NT2/D1 (cell line): ENCODE results near the gene ARMH1.

ENCODE experiments used
- DNase-seq: peaks from one replicate; pipeline ENCODE4 v3.0.0-alpha.2; 2011; ENCODE audit warnings: low read depth, low spot score
- H3K27me3 ChIP-seq: 2 replicates; pipeline ENCODE4 v1.6.0; 2011; ENCODE audit warnings: mild to moderate bottlenecking; ENCODE audit not compliant: insufficient read length, insufficient read depth
- H3K36me3 ChIP-seq: 2 replicates; pipeline ENCODE4 v1.6.1; 2011; ENCODE audit warnings: mild to moderate bottlenecking, low read length, mixed read lengths; ENCODE audit not compliant: insufficient read depth, insufficient read length
- H3K4me1 ChIP-seq: 2 replicates; pipeline ENCODE4 v1.5.1; 2011; ENCODE audit not compliant: insufficient read depth, insufficient read length
- H3K4me3 ChIP-seq: 2 replicates; pipeline ENCODE4 v1.5.1; 2011; ENCODE audit warnings: low read depth; ENCODE audit not compliant: insufficient read length
- H3K9ac ChIP-seq: 2 replicates; pipeline ENCODE4 v1.6.0; 2011; ENCODE audit warnings: low read depth; ENCODE audit not compliant: insufficient read length
- H3K9me3 ChIP-seq: 2 replicates; pipeline ENCODE4 v1.5.1; 2011; ENCODE audit warnings: mild to moderate bottlenecking, low read length; ENCODE audit not compliant: insufficient read depth
- SUZ12 ChIP-seq: IDR thresholded peaks from 2 replicates; pipeline ENCODE4 v1.6.1; 2011; ENCODE audit not compliant: insufficient read length, insufficient read depth; ENCODE audit errors: extremely low read depth
- YY1 ChIP-seq: IDR thresholded peaks from 2 replicates; pipeline ENCODE4 v1.6.1; 2011; ENCODE audit not compliant: insufficient read length, insufficient read depth
- ZNF274 ChIP-seq: IDR thresholded peaks from 2 replicates; pipeline ENCODE4 v1.6.1; 2011; ENCODE audit warnings: mild to moderate bottlenecking, low read depth, low read length

The ARMH1 gene

DNA sequence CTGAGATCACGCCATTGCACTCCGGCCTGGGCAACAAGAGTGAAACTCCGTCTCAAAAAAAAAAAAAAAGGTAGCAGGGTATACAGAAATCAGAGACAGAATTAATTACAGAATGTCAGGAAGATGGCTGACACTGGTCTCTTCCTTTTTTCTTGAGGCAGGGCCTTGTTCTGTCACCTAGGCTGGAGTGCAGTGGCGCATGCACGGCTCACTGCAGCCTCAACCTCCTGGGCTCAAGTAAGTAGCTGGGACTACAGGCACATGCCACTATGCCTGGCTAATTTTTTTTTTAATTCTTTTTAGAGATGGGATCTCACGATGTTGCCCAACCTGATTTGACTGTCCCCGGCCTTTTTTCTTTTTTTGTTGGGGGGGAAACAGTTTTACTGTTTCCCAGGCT lies 40.0 kb downstream of the ARMH1 start:
- H3K4me3 ChIP-seq, result no peak overlapping the region
- no peaks in the 10 kb centered on the region for H3K4me1 ChIP-seq
- H3K27me3 ChIP-seq, result no peaks in the 10 kb centered on the region
- H3K36me3 ChIP-seq, result no peaks in the 10 kb centered on the region
- no peak for DNase-seq
- TF ChIP-seq SUZ12, result no peak
- TF ChIP-seq ZNF274, result no peak
- H3K9me3 ChIP-seq, result no peaks in the 10 kb centered on the region
- no peak overlapping the region for H3K9ac ChIP-seq

DNA sequence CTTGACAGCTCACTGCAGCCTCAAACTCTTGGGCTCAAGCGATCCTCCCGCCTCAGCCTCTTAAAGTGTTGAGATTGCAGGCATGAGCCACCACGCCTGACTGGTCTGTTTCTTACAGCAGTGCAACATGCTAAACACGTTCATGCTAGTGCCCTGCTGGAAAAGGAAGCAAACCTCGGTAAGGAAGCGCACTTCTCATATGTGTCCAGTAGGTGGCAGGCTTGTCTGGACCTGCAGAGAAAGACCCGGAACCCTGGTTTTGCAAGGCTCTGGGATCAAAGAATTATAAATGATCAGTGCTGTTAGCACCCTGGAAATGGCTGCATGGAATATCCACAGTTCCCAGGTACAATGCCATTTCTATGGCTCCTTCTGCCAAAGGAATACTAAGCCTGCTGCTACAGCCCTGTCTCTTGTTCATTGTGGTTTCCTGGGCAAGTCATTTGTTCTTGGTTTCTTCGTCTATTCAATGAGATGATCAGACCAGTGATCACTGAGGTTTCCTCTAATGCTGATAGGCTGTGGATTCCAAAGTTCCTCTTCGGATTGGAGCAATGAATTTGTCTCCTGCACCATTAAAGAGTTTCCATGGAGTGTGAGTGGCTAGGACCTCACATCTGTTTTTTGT lies 40.5 kb downstream of the ARMH1 start:
- H3K4me1 ChIP-seq, result no peaks in the 10 kb centered on the region
- no peak for TF ChIP-seq ZNF274
- no peak overlapping the region for H3K4me3 ChIP-seq
- H3K27me3 ChIP-seq, result no peaks in the 10 kb centered on the region
- no peaks in the 10 kb centered on the region for H3K9me3 ChIP-seq
- DNase-seq, result peak; percentile 82
- H3K9ac ChIP-seq, result no peak overlapping the region
- H3K36me3 ChIP-seq, result no peaks in the 10 kb centered on the region

DNA sequence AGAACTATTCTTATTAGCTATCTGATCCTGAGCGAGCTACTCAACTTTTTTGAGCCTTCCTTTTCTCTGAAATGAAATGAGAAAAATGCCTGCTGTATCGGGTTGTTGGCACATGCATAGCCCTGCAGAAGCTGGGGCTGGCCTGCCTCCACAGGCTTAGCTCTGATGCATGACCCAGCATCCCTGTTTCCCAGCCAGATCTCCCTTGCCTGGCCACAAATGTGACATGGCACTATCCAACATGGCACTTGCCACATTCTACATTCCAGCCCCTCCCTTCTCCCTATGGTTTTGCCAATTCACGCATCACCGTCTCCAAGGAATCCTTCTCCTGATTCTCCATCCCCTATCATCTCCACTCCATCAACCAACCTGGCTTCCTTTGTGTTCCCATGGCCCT lies 42.6 kb downstream of the ARMH1 start:
- Histone ChIP-seq H3K9ac (no peak overlapping the region), H3K4me1 (no peaks in the 10 kb centered on the region), H3K27me3 (no peaks in the 10 kb centered on the region), H3K36me3 (no peaks in the 10 kb centered on the region), H3K4me3 (no peak overlapping the region), H3K9me3 (no peaks in the 10 kb centered on the region)
- DNase-seq, result no peak
- TF ChIP-seq SUZ12 (no peak), ZNF274 (no peak), YY1 (no peak)

DNA sequence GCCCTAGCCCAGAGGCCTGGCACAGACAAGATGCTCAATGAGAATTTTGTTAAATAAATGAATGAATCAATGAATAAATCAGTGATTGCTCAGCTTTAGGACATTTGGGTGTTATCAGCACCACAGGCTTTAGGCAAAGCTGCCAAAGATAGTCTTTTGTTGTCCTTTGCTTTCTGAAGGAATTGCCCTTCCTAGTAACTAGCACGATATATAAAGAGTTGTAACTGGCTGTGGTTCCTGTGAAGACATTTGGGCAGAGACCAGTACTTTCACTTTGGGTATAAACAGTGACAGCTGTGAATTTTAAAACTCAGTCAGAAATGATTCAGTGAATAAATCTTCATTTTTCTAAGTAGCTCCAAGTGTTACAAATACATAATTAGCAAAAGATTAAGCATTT lies 43.1 kb downstream of the ARMH1 start:
- H3K36me3 ChIP-seq, result no peaks in the 10 kb centered on the region
- DNase-seq, result no peak
- no peaks in the 10 kb centered on the region for H3K27me3 ChIP-seq
- H3K4me1 ChIP-seq, result no peaks in the 10 kb centered on the region
- no peak for TF ChIP-seq ZNF274
- no peak for TF ChIP-seq SUZ12
- no peak for TF ChIP-seq YY1
- H3K9me3 ChIP-seq, result no peaks in the 10 kb centered on the region
- no peak overlapping the region for H3K4me3 ChIP-seq
- H3K9ac ChIP-seq, result no peak overlapping the region

DNA sequence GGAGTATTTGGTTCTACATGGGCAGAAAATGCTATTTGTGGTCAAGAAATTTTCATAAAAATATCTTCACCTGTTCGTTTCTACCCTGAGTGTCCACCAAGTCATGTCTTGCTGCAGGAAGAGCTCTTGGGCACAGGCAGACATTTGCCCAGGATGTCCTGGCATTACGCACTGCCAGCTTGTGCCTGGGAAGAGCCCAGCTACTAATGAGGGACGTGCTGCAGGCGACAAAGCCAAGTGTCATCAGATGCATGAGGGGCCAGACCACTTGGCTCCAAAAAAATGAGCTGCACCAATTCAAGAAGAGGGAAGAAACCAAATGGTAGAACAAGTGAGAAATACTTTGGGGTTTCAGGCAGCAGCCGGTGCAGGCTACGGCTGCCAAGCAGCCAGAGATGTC lies 43.6 kb downstream of the ARMH1 start:
- no peaks in the 10 kb centered on the region for H3K36me3 ChIP-seq
- no peak for TF ChIP-seq YY1
- no peak for TF ChIP-seq SUZ12
- TF ChIP-seq ZNF274, result no peak
- H3K4me1 ChIP-seq, result no peaks in the 10 kb centered on the region
- no peak overlapping the region for H3K4me3 ChIP-seq
- H3K9me3 ChIP-seq, result no peaks in the 10 kb centered on the region
- no peak overlapping the region for H3K9ac ChIP-seq
- no peaks in the 10 kb centered on the region for H3K27me3 ChIP-seq
- no peak for DNase-seq

DNA sequence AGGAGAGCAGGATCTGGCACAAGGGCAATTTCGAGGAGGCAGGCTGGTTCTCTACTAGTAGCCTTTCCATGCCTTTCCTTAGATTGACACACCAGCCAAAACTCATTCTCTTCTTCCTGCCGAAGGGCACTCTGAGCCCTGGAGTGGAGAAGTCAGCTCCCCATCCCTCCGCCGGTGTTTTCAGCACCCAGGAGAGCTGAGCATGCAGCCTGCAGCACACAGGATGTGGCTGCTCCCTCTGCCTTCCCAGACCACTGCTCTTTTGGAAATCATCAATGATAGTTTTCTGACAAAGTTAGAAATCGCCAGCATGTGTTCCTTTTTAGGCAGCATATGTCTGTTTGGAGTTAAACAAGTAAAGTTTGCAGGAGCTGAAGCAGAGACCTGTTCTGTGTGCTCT lies 44.8 kb downstream of the ARMH1 start:
- Histone ChIP-seq H3K4me3 (no peak overlapping the region), H3K9ac (no peak overlapping the region), H3K36me3 (no peaks in the 10 kb centered on the region), H3K9me3 (no peaks in the 10 kb centered on the region), H3K4me1 (no peaks in the 10 kb centered on the region), H3K27me3 (no peaks in the 10 kb centered on the region)
- TF ChIP-seq YY1 (no peak), ZNF274 (no peak), SUZ12 (no peak)
- DNase-seq, result no peak

DNA sequence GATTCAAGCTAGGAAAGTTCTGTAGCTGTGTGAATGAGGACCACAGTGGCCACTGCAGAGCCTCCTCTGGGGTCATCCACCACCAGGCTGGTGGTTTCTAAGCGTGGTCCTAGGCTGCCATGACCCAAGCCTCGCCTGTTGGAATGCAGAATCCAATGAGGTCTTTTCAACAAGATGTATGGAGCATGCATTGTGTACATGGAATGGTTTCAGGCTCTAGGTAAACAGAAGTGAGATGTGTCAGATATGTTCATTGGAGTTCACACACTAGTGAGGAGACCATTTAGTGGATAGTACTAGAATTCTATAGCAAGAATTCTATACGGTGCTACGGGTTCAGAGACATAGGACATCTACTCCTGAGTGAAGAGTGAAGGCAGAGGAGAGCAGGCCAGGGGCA lies 45.8 kb downstream of the ARMH1 start:
- Histone ChIP-seq H3K9me3 (no peaks in the 10 kb centered on the region), H3K27me3 (no peaks in the 10 kb centered on the region), H3K9ac (no peak overlapping the region), H3K4me3 (no peak overlapping the region), H3K36me3 (no peaks in the 10 kb centered on the region), H3K4me1 (peaks cover 2% of the 10 kb centered on the region)
- no peak for TF ChIP-seq ZNF274
- no peak for TF ChIP-seq YY1
- no peak for TF ChIP-seq SUZ12
- no peak for DNase-seq
